GM21367 (cell line): ENCODE data around the gene RNASE4.
"Not testable (repeated sequence)": the region's sequence is repeated elsewhere in the genome, so short reads cannot be mapped to it uniquely, and the experiment has no call there.

ENCODE experiments used
- ATAC-seq: cut with Tn5 transposase; IDR thresholded peaks from one replicate; pipeline ENCODE4 v1.9.1; 2021; ENCODE audit not compliant: unreplicated experiment

The RNASE4 gene

DNA sequence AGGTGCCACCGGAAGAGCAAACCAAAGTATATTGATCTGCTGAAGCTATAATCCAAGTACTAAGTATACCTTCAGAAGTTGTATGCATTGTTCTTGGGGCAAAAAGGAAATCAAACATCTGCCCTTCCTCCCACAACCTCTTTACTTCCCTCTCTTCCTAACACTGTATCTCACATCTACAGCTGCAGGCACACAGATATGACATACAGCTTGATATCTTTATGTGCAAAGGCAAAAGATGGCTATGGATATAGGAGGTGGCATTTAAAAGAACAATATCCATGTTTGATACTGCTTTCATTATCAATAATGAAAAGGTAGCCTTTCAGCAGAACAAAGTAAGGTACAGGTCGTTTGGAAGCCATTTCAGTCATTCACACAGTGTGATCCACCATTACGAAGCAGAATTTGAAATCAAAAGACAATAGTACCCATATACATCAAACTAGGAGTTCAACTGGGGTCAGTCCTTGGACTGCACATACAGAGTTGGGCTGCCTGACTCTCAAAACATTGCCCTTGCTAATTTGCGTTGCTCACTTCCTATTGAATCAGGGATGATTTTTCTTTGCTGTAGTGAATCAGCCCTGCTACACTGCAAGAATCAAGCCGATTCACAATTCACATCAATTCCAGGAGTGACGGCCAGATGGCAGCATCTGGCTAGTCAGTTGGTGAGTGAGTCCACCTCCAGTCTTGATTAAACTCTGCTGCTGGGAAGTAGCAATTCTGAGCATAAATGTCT lies 13.1 kb downstream of the RNASE4 start:
- ATAC-seq = no peak

DNA sequence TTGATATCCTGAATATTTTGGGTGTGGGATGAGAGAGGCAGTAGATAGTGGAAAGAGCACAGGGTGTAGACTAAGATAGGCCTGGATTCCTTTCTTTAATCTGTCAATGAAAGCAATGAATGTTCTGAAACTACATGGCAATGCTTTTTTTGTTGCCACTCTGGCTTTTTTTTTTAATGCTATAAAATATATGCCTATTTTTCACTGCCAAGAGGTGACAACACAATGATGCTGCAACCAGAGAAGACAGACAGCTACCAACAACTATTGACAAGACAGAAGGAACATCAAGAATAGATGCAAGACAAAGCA lies 13.6 kb downstream of the RNASE4 start:
- ATAC-seq = no peak

DNA sequence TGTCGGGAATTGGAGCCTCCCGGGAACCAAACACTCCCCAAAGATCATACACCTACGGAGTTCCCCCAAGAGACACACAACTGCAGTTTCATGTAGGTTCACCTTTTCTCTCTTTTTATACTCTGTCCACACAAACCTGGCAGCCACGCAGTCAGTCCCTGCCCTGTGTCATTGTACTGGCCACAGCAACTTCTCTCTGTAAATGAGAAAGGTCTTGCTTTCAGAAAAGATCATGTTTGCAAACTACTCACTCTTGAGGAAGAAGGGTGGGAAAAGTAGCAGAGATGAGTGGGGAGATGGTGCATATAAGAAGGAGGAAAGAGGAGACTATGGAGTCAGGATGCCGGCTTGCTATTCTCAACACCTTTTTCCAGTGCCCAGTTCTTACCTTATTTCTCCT lies 14.6 kb downstream of the RNASE4 start:
- ATAC-seq = no peak

DNA sequence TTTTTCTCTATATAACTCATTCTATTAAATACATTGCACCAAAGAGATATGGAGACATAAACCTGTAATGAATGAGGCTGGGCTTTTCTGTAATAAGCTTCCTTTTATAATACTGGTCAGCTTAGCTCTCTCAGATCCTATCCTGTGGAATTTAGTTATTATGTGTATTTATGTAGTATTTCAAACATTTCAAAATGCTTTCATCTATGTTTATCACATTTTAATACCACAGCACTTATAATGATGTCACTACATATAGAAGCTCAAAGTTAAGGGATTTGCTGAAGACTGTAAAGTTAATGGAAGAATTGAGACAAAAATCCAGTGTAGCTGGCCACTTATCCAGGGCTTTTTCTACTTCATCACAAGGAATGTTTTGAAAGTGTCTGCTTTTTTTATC lies 15.6 kb downstream of the RNASE4 start:
- no peak for ATAC-seq

DNA sequence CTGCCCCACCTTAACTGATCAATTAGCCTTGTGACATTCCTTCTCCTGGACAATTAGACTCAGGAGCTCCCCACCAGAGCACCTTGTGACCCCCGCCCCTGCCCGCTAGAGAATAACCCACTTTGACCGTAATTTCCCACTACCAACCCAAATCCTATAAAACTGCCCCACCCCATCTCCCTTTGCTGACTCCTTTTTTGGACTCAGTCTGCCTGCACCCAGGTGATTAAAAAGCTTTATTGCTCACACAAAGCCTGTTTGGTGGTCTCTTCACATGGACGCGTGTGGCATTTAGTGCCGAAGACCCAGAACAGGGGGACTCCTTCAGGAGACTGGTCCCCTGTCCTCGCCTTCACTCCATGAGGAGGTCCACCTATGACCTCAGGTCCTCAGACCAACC lies 16.6 kb downstream of the RNASE4 start:
- ATAC-seq = not testable (repeated sequence)

DNA sequence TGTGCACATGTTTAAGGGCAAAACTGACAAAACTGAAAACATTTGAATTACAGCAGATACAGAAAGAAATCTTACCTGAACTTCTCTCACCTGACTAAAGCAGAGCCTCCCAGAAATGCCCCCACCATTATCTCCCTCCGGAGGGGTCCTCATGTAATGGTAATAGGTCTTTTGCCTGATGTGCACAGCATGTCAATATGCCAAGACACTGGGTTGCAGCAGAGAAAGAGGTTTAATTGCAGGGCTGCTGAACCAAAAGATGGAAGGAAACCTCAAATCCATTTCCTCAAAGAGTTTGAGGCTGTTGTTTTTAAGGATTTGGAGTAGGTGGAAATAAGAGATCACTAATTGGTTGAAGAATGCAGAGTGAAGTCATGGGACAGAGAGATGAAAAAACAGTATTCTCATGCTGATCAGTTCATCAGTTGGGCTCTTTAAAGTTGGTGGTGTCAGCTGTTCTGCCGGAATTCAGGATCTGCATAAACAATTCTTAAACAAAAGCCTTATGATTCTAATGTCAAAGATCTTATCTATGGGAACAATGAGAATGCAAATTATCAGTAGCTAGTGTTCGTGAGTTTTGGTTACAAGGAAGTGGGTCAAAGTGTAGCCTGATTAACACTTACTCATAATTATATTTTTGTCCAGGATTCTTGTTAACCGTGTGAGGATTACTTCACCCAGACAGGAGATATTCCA lies 22.4 kb downstream of the RNASE4 start:
- no peak for ATAC-seq

DNA sequence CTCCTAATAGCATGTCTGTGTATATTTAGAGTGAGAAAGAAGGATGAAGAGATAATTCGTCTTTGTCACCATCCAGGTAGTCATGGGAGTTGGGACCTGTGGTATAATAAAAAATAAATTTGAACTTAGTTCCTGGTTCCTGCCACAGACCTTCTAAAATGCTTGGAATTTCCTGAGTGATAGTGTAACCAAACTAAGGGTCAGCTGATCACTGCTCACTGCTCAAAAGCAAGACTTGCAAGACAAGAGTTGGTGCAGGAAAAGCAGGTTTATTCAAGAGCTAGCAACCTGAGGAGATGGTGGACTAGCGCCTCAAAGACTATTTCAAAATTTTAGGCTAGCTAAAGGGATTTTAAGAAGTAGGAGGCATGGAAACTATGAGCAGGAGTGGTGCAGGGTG lies 23.3 kb downstream of the RNASE4 start:
- ATAC-seq = no peak

DNA sequence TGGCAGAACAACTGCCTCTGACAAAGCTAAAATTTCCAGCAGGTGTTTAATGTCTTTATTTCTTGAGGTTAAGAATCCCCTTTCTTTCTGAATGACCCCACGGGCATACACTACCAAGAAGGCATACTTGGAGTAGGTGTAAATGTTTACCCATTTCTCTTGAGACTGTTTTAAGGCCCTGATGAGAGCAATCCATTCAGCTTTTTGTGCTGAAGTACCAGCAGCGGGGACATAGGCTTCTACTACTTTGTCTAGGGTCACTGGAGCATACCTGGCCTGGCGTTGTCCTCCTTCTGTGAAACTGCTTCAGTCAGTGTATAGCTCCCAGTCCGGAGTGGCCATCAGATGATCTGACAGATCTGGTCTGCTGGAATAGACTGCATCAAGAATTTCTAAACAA lies 26.9 kb downstream of the RNASE4 start:
- ATAC-seq = no peak

DNA sequence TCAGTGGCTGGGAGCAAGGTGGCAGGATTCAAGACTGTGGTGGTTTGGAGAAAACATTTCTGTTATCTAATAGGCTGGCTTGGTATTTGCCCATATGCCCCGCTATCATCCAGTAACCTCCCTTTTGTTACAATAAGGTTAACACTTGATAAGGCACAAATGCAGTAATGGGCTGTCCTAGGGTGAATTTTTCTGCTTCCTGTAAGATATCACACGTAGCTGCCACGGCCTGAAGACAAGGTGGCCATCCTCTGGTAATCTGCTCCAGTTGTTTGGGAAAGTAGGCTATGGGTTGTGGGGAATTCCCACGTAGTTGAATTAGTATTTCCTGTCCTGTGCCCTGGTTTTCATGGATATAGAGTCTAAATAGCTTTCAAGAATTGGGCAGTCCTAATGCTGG lies 27.3 kb downstream of the RNASE4 start:
- ATAC-seq = no peak

DNA sequence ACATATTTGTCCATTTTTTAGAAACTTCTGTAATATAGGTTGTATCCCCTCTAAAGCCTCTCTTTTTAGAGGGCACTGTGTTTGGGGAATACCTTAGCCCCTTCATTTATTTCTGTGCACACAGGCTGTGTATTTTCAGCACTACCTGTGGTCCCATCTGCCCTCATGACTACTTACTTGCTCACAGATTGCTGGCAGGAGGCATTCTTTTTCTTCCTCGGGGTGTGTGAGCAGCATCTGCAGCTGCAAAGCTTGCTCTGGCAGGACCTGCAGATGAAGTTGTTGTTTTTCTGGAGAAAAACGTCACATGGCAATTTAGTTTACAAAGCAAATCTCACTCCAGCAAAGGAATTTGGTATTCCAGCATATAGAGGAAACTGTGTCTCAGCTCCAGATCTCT lies 28.5 kb downstream of the RNASE4 start:
- ATAC-seq = no peak

DNA sequence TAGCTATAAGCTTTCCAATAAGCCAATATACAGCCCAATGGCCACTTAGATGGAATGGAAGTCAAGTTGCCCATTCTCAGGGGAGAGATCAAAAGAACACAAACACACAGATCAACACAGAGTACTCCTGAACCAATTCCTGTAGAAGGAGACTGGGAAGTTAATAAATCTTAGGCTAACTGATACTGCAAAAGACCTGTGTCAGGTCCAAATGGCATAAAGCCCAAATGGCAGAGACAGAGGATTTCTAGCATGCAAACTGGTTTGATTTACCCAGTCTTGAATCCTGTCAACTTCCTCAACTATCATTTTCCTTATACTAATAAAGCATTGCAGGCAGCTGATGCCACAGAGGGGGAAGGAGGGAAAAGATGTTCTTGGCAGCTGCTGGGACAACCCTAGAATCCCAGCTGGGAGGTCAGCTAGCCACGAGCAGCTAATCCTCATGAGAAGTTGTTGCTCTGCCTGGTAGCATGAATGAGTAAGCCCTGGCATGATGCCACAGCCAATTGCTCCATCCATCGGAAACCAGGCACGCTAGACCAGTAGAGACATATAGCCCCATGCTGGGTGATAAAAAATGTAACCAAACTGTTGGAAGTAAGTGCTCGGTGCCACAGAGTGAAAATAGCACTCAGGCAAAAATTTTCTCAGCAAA lies 30.4 kb downstream of the RNASE4 start:
- ATAC-seq = no peak

DNA sequence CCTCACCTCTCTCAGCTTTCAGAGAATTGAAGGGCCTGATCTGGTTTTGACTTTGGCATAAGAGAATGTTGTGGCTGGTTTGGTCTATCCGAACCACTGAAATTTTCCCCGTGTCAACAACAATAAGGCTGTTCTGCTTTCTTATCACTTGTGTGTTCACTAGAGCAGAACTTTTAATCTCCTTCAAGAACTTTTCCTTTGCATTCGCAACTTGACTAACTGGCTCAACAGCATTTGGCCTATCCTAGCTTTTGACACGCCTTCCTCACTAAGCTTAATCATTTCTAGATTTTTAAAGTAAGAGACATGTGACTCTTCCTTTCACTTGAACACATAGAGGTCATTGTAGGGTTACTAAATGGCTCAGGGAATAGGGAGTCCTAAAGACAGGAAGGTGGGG lies 35.4 kb downstream of the RNASE4 start:
- no peak for ATAC-seq

DNA sequence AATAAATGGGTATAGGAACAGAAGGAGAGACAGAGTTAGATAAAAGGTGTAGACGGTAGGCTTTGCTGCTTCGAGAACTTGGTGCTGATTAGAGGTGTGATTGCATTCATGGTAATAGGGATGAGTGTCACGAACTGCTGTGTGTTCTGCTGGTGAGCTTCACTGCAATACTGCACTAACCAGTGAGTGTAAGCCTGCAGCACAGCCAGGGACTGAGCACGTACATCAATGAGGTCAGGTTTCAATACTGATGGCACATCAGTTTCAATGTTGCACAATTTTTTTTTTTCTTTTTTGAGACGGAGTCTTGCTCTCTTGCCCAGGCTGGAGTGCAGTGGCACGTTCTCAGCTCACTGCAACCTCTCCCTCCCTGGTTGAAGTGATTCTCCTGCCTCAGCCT lies 36.4 kb downstream of the RNASE4 start:
- no peak for ATAC-seq

DNA sequence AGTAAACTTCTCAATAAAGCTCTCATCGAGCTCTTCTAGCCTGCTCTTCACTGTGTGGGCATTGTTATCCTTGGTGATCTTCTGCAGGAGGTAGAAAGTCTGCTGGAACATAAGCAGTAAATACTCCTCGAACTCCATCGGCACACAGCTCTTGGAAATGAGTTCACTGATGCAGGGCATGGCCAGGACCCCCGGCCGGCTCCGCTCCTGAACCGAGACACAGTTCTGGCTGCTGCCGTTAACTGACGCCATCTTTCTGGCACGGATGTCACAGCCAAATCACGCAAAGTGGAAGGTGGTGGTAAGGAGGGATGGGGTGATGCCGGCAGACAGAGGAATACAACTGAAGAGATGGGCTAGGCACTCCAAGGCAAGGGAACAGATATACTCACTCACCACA lies 37.7 kb downstream of the RNASE4 start:
- ATAC-seq = no peak

DNA sequence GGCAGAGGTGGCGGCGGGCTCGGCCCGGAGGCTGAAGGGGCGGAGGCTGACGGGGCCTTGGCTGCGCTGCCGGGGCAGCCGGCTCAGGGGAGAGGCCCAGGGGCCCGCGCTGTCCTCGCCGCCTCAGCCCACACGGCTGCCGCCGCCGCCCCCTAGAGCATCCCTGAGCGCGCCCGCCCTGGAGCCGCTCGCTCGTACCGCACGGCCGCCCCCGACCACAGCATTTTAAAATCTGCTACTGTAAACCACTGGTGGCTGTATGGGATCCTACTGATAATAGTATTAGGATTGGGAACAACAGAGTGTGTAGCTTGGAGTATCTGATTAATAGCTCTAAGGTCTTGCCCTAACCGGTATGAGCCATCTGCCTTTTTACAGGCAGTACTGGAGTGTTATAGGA lies 39.1 kb downstream of the RNASE4 start:
- ATAC-seq = no peak

DNA sequence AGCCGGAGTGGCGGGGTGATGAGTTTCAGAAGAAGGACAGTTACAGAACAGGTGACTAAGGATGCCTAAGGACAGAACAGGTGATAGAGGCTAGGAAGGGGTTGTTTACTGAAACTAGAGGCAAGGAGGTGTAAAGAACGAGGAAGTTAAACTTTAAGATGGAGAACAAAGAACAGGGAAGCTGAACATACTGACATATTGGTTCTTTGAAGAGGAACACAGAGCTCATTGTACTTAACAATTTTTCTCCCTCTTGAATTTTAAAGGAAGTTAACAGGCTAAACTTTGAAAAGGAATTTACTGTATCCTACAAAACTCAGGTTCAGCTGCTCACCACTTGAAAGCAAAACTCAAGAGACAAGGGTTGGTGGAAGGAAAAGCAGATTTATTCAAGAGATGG lies 41.8 kb downstream of the RNASE4 start:
- not testable (repeated sequence) for ATAC-seq

DNA sequence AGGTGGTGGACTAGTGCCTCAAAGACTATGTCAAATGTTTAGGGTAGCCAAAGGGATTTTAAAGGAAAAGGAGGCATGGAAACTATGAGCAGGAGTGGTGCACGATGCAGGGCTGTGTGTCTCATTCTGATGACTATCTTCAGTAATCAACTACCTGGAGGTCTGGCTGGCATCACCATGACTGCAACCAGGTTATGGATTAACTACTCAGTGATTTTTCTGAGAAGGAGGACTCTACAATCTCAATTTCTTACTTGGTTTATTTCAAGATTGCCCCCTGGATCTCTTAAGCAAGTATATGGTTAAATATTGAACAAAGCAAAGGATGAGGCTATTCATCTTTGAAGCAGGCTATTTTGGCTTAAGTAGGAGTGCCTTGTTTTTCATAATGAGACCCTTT lies 42.2 kb downstream of the RNASE4 start:
- ATAC-seq = no peak

DNA sequence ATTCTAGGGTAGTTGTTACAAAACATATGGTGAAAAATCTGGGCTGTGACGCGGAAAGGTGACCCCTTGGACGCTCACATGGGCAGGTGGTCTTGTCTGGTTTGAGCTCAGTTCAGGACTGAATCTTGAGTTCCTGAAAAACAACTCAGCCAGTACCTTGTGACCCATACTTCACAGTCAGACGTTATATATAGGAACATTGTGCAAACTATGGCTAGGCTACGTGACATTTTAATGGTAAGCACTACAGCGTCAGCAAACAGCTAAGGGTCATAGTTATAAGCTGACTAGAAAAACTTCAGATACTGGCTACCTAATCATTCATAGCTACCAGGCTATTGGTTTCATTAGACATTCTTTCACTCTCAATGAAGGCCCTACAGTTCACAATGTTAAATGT lies 46.5 kb downstream of the RNASE4 start:
- ATAC-seq = no peak

DNA sequence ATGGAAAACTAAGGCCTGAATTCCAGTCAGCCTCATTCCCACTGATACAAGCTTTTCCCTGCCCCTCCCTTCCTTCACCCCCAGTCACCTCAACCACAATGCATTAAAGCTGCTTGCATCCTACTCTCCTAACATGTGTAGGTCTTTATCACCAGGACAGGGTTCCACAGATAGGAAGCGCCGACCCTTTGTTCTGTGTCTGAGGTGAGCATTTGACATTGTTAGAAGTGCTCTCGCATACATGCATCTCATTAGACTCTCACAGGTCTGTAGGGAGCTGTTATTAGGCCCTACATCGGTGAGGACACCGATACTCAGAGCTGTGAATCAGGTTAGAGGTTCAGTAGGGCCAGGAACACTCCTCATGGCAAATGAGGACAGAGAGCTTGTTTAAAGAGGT lies 48.1 kb downstream of the RNASE4 start:
- no peak for ATAC-seq

DNA sequence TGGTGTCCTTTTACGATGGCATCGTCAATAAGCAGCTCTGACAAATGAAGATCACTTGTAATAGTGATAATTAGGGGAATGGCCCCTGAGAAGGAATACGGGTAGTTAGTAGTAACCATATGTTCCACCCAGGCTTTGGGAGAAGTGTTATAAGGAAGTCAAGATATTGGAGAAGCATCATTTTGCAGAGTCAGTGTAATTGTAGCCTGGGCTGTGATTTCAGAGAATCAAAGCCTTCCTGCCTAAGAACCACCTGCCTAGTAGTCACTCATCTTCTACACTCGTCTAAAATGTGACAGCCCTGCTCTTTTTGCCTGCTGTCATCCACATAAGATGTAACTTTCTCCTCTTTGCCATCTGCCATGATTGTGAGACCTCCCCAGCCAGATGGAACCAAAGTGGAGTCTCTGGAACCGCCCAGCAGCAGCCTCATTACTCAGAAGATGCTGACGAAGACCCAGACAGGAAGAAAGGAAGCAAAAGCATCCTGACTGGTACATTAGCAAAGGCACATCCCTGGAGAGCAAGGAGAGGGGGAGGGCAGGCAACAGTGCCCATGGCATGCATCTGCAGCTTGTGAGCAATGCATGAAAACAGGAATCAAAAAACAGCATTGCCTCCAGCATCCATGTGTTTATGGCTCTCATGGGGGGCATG lies 48.7 kb downstream of the RNASE4 start:
- no peak for ATAC-seq

DNA sequence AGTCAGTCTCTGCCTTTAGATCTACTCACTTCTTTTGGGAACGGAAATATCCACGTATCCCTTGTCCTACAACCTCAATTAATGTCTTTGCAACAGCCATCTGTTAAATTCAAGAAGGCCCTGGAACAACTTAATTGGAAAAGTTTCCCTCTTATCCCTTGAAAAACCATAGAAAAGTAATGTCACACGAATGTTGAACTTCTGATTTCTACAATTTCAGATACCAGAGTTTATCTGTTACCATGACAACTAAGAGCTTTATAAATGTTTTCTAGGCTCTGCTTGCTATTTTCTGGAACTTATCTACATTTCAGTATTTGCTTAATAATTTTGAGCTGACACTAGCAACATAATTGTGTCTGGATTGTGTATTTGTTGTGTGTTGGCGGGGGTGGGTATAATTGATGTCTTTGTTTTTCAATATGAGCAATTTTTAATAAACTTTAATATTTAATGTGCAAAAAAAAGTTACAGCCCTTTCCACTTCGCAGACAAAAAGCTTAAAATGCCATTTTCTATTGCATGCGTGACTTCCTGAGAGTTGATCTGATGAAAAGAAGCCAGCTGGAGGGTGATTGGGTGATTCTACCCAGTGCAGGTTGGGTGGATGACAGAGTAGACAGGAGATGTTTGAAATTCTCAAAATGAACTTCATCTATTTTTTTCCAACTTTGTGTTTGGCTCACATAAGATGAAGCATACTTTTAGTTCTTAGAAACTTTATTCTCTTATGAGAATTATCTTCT lies 49.5 kb downstream of the RNASE4 start:
- no peak for ATAC-seq
